GM15510 (cell line): Measurements from ENCODE around the gene TPD52L2.

Source experiments
- POLR2A ChIP-seq: IDR thresholded peaks from 3 replicates; pipeline ENCODE4 v1.6.1; 2011; ENCODE audit warnings: borderline replicate concordance; ENCODE audit not compliant: insufficient read length; ENCODE audit errors: extremely low read depth

TPD52L2 gene

GRCh38 chr20:63891061-63892002, 26.3 kb downstream of the TPD52L2 start:
- TF ChIP-seq POLR2A = no peak

GRCh38 chr20:63892402-63892801, 27.3 kb downstream of the TPD52L2 start:
- TF ChIP-seq POLR2A = no peak

- TF ChIP-seq POLR2A = no peak
Measured at GRCh38 chr20:63893999-63894357, 28.9 kb downstream of the TPD52L2 start.

- TF ChIP-seq POLR2A = no peak
Measured at GRCh38 chr20:63894358-63895201, 29.5 kb downstream of the TPD52L2 start, which contains the start of gene DNAJC5. Gene DNAJC5 (plus strand): TSS chr20:63895126. CDS start chr20:63928346, 33,220 bp downstream.

GRCh38 chr20:63895202-63895951, 30.3 kb downstream of the TPD52L2 start:
- TF ChIP-seq POLR2A = peak; percentile 65

- no peak for TF ChIP-seq POLR2A
Measured at GRCh38 chr20:63895952-63896263, 30.8 kb downstream of the TPD52L2 start.

GRCh38 chr20:63896264-63897105, 31.4 kb downstream of the TPD52L2 start:
- TF ChIP-seq POLR2A = no peak

- TF ChIP-seq POLR2A = no peak
Measured at GRCh38 chr20:63897978-63898561, 33.0 kb downstream of the TPD52L2 start.

GRCh38 chr20:63898882-63899558, 34.0 kb downstream of the TPD52L2 start:
- no peak for TF ChIP-seq POLR2A

- TF ChIP-seq POLR2A = no peak
Measured at GRCh38 chr20:63900413-63900812, 35.3 kb downstream of the TPD52L2 start.

GRCh38 chr20:63903796-63904561, 38.9 kb downstream of the TPD52L2 start:
- no peak for TF ChIP-seq POLR2A

- TF ChIP-seq POLR2A = no peak
Measured at GRCh38 chr20:63908008-63908682, 43.1 kb downstream of the TPD52L2 start.
